ENCODE data around the gene WNK4.

The WNK4 gene

GRCh38 chr17:42844761-42845555 is 64.5 kb downstream of the WNK4 start:
- TF ChIP-seq CTCF (conservative IDR thresholded peaks at IDR 0.05; ENCODE audit: low read depth, low read length), result no peak
- Histone ChIP-seq H3K4me3 (IDR thresholded peaks at IDR 0.05; ENCODE audit: insufficient read depth, low read depth, low read length) (no peak overlapping the region), H3K79me2 (ENCODE audit: insufficient read depth, low read depth) (no peaks in the 10 kb centered on the region), H3K4me1 (ENCODE audit: low read depth, poor library complexity, severe bottlenecking) (peaks cover 59% of the 10 kb centered on the region), H3K27me3 (ENCODE audit: insufficient read depth, low read depth) (no peaks in the 10 kb centered on the region), H2AFZ (ENCODE audit: low read depth) (no peak overlapping the region), H4K20me1 (ENCODE audit: insufficient read depth) (no peaks in the 10 kb centered on the region), H3K4me2 (peak overlapping the region; percentile 1; the same call in 1 of the 2 replicates), H3K9ac (no peak overlapping the region), H3K36me3 (ENCODE audit: insufficient read depth) (peaks cover 15% of the 10 kb centered on the region; the same call in 1 of the 2 replicates), H3K27ac (no peak overlapping the region)

- no peak overlapping the region for H3K4me3 ChIP-seq (IDR thresholded peaks at IDR 0.05; ENCODE audit: insufficient read depth, low read depth, low read length)
- no peak overlapping the region for H3K9ac ChIP-seq
- H3K36me3 ChIP-seq (ENCODE audit: insufficient read depth), result peaks cover 12% of the 10 kb centered on the region; the same call in 1 of the 2 replicates
- no peak for TF ChIP-seq CTCF (conservative IDR thresholded peaks at IDR 0.05; ENCODE audit: low read depth, low read length)
- H3K27me3 ChIP-seq (ENCODE audit: insufficient read depth, low read depth), result no peaks in the 10 kb centered on the region
- H3K27ac ChIP-seq, result no peak overlapping the region
- no peaks in the 10 kb centered on the region for H4K20me1 ChIP-seq (ENCODE audit: insufficient read depth)
- H3K4me2 ChIP-seq, result peak overlapping the region; percentile 1; the same call in 1 of the 2 replicates
- H3K79me2 ChIP-seq (ENCODE audit: insufficient read depth, low read depth), result no peaks in the 10 kb centered on the region
- H2AFZ ChIP-seq (ENCODE audit: low read depth), result no peak overlapping the region
- peaks cover 64% of the 10 kb centered on the region for H3K4me1 ChIP-seq (ENCODE audit: low read depth, poor library complexity, severe bottlenecking)
Observed at GRCh38 chr17:42845556-42845917, 65.1 kb downstream of the WNK4 start.

- Histone ChIP-seq H3K36me3 (ENCODE audit: insufficient read depth) (peaks cover 8% of the 10 kb centered on the region; the same call in 1 of the 2 replicates), H3K4me2 (peak overlapping the region; percentile 1; the same call in 1 of the 2 replicates), H3K4me1 (ENCODE audit: low read depth, poor library complexity, severe bottlenecking) (peaks cover 68% of the 10 kb centered on the region), H3K27me3 (ENCODE audit: insufficient read depth, low read depth) (no peaks in the 10 kb centered on the region), H3K27ac (no peak overlapping the region), H3K4me3 (IDR thresholded peaks at IDR 0.05; ENCODE audit: insufficient read depth, low read depth, low read length) (no peak overlapping the region), H3K9ac (no peak overlapping the region), H4K20me1 (ENCODE audit: insufficient read depth) (no peaks in the 10 kb centered on the region), H2AFZ (ENCODE audit: low read depth) (no peak overlapping the region), H3K79me2 (ENCODE audit: insufficient read depth, low read depth) (no peaks in the 10 kb centered on the region)
- TF ChIP-seq CTCF (conservative IDR thresholded peaks at IDR 0.05; ENCODE audit: low read depth, low read length), result no peak
Observed at GRCh38 chr17:42845918-42846593, 65.6 kb downstream of the WNK4 start.
